ENCODE results near the gene PACS2.

PACS2 gene

GRCh38 chr14:105381446-105382342 lies 67.1 kb downstream of the PACS2 start:
- no peak for TF ChIP-seq CTCF (IDR thresholded peaks at IDR 0.05)

GRCh38 chr14:105382343-105383082 lies 68.0 kb downstream of the PACS2 start:
- TF ChIP-seq CTCF (IDR thresholded peaks at IDR 0.05) = no peak

DNA sequence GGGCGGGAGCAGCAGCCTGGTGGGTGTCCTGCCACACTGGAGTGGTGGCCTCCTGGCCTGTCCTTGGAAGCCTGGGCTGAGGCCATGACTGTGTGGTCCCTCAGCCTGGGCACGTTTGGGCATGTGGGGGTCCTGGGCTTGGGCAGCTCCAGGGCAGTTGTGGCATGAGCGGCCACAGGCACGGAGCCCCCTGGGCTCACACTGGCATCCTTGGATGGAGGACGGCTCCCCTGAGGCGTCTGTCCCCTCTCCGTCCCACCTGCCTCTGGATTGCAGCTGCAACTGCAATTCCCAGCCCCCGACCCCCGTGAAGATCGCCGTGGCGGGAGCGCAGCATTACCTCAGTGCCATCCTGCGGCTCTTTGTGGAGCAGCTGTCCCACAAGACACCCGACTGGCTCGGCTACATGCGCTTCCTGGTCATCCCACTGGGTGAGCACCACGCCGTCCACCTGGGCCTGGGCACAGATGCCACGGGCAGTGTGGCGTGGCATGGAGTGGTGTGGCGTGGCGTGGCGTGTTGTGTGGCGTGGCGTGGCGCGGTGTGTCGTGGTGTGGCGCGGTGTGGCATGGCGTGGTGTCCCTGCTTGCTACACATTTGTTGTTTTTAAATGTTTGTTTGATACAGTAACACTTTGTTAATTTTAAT lies 68.7 kb downstream of the PACS2 start:
- no peak for TF ChIP-seq CTCF (IDR thresholded peaks at IDR 0.05)

DNA sequence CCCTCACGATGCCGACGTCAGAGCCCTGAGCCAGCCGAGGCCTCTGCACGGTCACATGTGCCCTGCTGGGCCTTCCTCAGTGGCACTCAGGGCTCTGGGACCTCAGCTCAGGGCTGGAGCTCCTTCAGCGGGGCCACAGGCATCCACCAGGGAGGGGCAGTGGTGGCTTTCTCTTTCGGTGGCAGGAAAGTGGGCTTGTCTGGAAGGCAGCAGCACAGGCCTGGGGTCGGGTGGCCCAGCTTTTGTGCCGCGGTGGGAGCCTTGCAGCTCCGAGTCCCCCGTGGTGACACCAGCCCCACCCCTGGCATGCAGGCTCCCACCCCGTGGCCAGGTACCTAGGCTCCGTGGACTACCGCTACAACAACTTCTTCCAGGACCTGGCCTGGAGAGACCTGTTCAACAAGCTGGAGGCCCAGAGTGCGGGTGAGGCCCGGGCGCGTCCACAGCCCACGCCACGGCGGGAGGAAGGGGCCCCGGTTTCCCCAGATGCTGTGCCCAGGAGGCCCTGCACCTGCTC lies 69.6 kb downstream of the PACS2 start:
- no peak for TF ChIP-seq CTCF (IDR thresholded peaks at IDR 0.05)

DNA sequence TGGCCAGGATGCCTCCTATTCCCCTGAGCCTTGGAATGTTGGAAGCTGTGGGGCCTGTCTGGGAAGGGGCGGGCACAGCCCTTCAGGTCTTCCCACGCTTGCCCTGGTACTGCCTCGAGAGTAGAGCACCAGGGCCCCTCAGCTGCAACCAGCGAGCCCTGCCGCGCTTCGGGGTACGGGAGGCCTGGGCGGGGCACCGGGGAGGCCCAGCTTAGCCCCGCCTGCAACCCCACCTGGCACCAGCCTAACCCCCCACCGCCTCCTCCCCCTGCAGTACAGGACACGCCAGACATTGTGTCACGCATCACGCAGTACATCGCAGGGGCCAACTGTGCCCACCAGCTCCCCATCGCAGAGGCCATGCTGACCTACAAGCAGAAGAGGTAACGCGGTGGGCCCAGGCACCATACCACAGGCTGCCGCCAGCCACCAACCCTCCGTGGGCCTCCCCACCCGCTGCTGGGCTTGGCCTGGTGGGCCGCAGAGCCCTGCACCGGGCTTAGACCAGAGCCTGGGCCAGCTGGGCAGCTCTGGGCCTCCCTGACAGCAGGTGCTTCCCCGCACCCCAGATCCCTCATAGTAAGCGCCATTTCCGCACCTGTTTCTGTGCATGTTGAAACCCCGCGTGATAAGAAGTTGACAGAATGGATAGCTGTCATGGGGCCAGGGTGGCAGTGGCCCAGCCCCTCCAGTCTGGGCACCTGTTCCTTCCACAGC lies 70.2 kb downstream of the PACS2 start:
- TF ChIP-seq CTCF (IDR thresholded peaks at IDR 0.05) = no peak

- TF ChIP-seq CTCF (IDR thresholded peaks at IDR 0.05) = no peak
Measured at GRCh38 chr14:105385322-105385637, 70.7 kb downstream of the PACS2 start.

Measured in LNCAP (cell line).